LNCAP (cell line): ENCODE results near the gene TRIM58.

ENCODE experiments used
- CTCF ChIP-seq: fragments of 450-650 bp; IDR thresholded peaks from 2 replicates; pipeline ENCODE4 v1.5.1; 2017; ENCODE audit warnings: mild to moderate bottlenecking

TRIM58 gene

GRCh38 chr1:247857069-247857984 is at the start of gene TRIM58:
Gene TRIM58 (plus strand): TSS chr1:247857187. CDS start chr1:247857247, 60 bp downstream.
- TF ChIP-seq CTCF = no peak

GRCh38 chr1:247812637-247813036 is 44.4 kb upstream of the TRIM58 start:
- no peak for TF ChIP-seq CTCF

- no peak for TF ChIP-seq CTCF
These were observed 34.9 kb upstream of the TRIM58 start for GRCh38 chr1:247822060-247822459.

- no peak for TF ChIP-seq CTCF
These were observed 33.0 kb upstream of the TRIM58 start, which contains the start of gene OR14A16 for GRCh38 chr1:247824023-247824422. Gene OR14A16 (minus strand): TSS chr1:247824119. CDS start chr1:247815729, 8,390 bp downstream.

GRCh38 chr1:247825362-247825761 is 31.6 kb upstream of the TRIM58 start:
- no peak for TF ChIP-seq CTCF

GRCh38 chr1:247829656-247830055 is 27.3 kb upstream of the TRIM58 start:
- no peak for TF ChIP-seq CTCF

GRCh38 chr1:247833601-247834000 is 23.4 kb upstream of the TRIM58 start:
- no peak for TF ChIP-seq CTCF
